GM10847 (cell line): ENCODE measurements around the gene GP1BB.

Source experiments
- POLR2A ChIP-seq: IDR thresholded peaks from 2 replicates; pipeline ENCODE4 v1.6.1; 2011; ENCODE audit not compliant: insufficient read length; ENCODE audit errors: extremely low read depth

GP1BB gene

DNA sequence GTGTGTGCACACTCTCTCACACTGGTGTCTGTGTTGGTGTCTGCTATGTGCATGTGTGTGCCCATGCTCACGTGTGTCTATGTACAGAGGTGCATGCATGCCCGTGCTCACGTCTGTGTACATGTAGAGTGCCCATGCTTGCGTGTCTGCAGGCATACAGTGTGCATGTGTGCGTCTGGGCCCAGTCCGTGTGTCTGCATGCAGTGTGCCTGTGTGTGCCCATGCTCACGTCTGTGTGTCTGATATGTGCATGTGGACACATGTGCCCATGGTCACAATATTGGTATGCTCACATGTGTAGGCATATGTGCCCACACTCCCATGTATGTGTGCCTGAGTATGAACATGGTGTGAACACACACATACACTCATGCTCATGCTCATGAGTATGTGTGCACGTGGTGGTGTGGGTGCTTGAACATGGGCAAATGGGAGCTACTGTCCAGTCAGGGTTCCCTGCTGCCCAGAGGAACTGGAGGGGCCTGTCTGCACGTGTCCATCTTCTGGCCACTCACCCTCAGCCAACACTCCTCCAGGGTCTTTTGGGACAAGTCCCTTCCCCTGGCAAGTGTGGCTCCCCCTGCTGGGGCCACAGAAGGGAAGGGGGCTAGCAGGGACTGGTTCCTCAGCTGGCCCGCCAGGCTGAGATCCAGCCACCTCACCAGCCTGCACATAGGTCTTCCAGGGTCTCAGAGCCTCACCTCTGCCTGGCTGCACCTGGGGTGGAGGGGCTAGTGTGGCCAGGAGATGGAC lies 29.9 kb downstream of the GP1BB start:
- no peak for TF ChIP-seq POLR2A

DNA sequence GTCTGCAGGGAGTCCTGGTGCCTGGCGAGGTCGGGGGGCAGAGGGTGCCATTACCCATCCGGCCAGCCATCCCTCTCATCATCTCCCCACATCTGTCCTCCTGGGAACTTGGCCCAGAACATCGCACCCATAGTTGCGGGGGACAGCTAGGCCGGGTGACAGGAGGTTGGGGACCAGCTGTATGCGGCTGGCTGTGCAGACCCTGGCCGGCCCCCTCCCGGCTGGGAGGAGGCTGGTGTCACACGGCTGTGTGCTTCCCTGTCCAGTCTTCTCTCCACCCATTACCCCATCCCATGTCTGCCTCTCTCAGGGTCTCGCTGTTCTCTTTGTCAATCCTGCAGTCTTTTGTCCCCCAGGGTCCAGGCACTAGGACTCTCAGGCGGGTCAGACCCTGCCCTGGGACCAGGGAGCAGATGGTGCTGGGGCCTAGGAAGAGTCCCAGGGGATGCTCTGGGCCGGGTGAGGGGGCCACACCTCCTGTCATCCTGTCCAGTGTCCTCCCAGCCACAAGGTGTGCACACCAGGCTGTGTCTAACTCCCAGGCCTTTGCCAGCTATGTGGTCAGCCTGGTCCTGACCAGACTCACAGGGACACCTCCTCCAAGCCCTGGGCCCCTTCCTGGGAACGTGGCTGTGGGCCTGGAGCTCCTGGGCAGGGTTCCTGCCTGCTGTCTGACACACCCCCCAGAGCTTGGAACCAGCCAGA lies 30.8 kb downstream of the GP1BB start:
- no peak for TF ChIP-seq POLR2A

DNA sequence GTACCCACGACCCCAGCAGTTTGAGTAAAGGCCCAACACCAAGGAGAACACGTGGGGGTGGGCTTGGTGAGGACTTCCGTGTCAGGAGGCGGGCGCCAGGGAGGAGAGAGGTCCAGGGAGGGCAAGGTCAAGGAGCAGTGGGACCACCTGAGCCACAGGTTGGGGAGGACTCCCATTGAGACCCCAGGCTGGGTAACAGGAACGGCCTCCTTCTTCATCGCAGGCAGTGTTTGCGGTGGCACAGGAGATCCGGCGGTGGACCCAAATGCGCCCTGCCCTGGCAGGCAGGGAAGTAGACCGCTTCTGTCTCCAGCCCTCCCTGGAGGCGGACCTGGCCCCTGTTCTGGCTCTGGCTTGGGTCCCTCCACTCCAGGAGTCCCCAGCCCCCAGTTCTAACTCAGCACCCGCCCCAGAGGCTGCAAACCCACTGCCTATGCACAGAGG lies 31.4 kb downstream of the GP1BB start:
- no peak for TF ChIP-seq POLR2A

DNA sequence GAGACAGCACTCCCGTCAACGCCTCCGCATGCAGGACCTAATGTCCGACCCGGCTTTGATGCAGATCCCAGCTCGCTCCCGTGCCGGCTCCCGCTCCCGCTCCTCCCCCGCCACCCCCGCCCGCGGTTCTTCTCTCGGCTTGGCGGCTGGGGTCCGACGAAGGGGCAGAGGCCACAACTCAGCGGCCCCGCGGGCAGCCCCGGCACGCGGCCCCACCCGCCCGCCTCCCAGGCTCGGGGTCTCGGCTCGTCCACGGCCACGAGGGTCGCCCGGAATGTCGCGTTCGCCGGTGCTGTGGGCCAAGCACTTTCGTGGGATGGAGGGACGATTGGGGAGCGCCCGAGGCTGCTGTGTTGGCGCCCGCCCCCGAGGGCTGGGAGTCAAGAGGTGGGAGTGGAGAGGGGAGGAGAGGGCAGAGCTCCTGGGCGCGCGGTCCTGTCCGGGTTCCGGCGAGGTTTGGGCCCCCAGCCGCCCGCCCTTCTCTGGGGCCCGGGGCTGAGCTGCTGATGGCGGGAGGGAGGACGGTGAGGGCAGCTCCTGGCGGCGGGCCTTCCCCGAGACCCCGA lies 31.9 kb downstream of the GP1BB start:
- no peak for TF ChIP-seq POLR2A

DNA sequence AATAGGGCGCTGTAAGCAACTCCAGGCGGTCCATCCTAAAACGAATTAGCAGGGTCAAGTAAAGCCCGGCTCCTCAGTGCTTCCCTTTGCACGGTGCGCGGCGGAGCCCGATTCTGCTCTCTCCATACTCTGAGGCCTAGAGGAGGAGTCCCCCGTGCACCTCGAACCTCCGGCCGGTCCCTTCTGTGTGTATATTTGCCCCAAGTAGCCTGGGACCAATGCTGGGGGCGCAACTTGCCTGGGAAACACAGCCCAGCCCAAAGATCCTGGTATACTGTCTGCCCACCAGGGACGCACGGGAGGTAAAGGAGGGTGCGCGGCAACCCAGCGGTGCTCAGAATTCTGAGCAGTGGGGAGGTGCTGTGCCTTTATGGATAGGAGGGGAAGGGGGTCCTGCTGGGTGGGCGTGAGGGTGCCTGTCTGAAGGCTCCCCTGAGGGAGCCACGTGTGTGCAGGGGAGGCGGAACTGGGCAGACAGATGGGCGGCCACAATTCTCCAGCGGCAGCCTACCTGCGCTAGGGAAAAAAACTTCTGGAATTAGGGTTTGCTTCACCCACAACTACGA lies 32.5 kb downstream of the GP1BB start:
- no peak for TF ChIP-seq POLR2A

DNA sequence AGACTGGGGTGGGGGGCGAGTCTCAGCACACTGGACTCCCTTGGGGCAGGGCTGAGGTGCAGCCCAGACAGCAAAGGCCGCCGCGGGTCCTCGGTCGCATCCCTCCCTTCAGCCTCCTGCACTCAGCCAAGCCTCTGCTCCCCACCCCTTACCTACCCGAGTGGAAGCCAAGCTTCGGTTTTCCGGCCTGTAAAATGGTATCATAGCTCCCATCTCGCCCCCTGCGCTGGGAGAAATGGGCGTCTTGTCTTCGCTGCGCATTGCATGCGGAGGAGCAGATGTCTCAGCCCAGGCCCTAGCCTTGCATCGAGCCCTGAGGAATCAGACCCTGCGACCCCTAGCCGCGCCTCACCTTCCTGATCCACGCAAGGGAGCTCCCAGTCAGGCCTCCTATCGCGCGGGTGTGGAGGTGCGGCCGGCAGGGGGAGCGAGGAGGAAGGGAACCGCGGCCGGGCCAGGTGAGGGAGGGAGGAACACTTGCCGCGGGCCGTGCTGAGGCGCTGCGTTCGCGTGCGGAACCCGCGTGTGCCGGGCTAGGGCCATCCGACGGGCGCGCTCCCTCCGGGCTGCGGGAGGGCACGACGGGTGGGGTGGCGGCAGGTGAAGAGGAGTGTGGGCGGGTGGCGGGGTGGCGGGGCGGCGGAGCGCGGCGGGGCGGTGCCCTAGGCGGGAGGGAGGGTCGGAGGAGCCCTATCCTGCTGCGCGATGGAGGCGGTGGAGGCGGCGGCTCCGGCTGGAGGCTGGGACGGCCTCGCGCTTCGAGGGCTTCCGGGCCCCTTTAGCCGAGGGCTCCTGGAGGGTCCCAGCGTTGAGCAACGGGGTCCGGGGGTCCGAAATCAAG lies 33.2 kb downstream of the GP1BB start:
- no peak for TF ChIP-seq POLR2A

DNA sequence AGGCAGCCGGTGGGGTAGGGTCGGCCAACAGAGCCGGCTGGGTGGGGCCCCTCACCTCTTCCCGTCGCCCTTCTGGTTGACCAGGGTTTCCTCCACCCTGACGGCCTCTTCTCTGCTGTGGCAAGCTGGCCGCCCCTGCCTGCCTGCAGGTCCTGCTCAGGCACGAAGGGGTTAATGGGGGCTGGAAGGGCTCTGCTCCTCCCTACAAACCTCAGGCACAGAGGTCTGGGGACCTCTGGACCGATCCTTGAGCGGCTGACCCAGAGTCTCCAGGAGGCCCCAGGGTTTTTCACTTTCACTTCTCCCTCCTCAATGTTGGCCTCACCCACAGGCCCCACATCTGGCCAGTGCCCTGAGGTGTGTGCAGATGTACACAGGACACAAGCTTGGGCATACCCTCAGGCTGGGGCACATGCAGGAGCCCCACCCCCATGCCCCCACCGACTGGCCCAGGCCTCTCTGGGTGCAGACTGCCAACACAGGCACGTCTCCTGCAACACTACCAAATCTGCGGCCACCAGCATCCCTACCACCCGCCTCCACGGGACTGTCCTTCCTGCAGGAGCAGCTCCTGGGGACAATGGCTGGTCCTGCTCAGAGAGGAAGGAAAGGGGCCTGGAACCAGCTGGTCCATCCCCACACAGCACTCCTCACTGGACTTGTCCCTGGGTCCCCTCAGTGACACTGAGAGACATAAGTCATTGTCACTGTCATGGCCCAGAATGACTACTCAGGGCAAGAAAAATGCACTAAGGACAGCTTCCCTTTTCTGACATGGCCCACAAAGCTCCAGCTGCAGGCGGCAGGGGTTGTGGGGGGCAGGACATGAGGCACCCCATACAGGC lies 34.0 kb downstream of the GP1BB start:
- no peak for TF ChIP-seq POLR2A

DNA sequence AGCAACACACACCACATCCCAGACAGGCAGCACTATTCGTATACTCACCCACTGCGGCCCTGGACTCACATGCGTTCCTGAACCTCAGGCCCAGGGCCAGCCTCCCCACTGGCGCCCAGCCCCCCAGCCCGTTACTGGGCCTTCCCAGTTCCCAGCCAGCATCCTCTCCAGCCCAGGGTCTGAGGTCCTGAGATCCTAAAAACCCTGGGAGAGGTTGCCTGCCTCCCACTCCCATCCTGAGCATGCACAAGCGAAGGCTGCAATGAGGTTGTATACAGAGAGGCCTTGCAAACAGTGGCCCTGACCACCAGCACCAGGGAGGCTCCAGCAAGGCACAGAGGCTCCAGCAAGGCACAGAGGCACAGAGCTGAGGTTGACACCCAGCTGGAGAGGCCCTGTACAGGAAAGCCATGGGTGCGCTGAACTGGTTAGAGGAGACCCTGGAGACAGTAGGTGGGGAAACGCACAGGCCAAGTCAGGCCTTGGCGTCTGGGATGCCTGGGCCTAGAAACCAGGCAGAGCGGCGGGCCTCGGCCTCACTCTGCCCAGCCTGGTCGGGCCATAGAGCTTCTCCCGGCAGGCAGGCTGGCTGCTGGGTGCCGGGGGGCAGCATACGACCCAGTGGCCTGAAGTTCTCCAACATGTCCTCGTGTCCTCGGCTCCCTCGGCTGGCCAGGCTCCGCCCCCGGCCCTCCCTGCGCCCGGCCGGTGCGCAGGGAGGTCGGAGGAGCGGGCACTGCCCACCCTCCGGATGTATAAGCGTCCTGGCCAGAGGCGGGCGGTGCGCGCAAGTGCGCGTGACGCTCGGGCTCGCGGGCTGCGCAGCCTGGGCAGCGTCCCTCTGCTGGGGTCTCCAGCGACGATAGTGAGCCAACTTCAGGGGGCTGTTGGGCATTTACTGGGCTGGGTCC lies 34.9 kb downstream of the GP1BB start:
- no peak for TF ChIP-seq POLR2A

DNA sequence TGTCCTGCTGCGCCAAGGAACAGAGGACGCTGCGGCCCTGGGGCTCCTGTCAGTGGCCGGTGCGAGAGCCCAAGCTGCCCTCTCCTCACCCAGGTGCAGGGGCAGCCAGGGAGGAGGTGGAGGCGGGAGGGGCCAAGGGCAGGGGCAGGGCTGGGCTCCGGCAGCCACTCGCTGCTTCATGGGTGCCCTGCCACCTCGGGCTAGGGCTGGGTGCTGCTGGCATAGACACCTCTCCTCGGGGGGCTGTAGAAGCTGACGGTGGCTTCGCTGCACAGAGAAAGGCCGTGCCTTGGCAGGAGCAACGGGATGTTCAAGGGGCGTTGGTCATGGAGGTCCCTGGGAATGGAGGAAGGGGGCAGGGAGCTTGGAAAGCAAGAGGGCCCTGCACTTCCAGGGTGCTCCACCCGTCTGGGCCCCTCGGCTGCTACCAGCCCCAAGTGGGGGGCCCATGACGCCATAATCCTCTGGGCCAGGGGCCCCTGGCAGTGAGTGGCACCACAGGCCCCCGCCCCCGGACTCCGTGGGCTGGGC lies 35.6 kb downstream of the GP1BB start:
- TF ChIP-seq POLR2A: no peak

DNA sequence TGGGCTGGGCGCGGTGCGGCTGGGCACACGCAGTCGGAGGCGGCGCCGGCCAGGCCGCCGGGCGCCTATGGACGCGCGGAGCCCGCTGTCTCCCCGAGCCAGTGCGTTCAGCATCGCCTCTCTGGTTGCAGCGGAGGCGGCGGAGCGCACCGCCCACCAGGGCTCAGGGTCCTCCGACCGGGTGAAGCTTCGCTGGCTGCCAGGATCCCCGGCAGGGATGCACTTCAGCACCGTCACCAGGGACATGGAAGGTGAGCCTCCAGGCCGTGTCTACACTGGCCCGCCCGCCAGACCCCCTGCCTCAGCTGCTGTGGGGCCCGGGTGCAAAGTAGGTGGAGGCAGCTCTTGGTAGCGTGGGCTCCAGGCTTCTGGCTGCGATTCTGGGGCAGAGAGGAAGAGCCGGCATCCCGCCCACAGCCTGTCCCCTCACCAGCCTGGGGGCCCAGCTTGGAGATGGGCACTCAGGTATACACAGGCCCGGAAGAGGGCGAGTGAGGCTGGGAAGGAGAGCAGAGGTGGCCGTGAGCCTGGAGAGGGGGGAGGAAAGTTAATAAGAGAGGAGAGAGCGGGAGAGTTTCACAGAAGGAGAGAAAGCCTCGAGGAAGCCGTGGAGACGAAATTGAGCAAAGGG lies 36.2 kb downstream of the GP1BB start:
- TF ChIP-seq POLR2A: no peak

DNA sequence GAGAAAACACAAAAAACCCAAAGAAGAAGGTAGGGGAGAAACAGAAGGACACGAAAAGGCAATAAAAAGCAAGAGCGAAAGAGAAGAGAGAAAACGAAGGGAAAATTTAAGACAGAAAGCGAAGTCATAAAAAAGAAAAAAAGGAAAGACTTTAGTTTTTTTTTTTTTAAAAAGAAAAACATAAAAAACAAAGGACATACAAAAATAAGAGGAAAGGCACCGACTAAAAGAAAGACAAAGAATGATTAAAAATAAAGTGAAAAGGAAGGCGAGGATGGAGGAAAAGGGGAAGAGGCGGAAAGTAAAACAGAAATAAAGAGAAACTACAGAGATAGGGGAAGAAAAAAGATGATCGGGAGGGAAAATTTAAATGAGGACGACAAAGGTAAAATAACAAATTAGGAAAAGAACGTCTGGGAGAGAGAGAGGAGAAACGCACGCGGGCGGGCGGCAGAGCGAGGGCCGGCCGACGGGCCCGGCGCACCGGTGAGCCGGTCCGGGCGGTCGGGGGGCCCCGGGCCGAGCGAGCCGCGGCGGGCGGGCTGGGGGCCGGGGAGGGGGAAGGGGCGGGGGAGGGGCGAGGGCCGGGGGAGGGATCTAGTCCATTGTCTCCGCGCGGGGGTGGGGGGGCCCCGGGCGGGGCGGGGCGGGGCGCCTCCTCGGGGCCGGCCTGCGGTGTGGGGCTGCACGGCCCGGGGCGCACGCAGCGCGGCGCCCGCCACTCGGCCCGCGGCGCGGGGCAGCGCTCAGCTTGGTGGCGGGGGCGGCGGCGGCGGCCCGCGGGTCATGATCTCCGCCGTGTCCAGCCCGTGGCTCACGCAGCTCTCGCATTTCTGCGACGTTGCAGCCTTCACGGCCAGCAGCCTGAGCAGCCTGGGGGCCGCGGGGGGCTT lies 37.0 kb downstream of the GP1BB start, which contains the start of gene TBX1:
Gene TBX1 (plus strand): TSS at position 721 of the 893 bp plus-strand sequence. CDS start 66 bp downstream, at position 787.
- no peak for TF ChIP-seq POLR2A
